Measurements from ENCODE around the gene MED22. TPM values are rescaled to one million over a fixed set of nuclear protein-coding genes. Genes with fewer than 3 reads are reported as not detected.
A peak's percentile ranks its signal among the peaks of the same experiment; 100 is the strongest.

The MED22 gene
- polyA plus RNA-seq, 1 experiment: 14.1 TPM

DNA sequence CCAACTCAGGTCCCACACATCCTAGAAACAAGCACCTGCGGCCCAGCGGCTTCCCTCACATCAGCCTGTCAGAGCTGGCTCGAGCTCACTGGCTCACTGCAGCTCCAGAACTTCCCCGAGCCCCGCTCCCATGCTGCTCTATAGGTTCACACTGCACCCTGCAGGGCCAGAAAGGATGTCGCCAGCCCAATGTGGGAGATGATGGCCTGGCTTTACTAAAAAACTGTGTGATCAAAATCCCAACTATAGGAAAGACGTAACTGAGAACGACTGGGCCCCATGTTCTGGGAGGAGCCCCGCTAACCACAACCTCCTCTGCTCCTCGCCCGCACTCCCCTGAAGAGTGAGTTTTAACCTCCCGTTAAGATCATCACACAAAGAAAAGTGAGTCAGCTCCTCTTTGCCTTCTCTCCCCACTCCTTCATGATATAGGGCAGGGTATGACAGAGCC, 23.4 kb upstream of the MED22 start:
- TF ChIP-seq, protein P1, sequence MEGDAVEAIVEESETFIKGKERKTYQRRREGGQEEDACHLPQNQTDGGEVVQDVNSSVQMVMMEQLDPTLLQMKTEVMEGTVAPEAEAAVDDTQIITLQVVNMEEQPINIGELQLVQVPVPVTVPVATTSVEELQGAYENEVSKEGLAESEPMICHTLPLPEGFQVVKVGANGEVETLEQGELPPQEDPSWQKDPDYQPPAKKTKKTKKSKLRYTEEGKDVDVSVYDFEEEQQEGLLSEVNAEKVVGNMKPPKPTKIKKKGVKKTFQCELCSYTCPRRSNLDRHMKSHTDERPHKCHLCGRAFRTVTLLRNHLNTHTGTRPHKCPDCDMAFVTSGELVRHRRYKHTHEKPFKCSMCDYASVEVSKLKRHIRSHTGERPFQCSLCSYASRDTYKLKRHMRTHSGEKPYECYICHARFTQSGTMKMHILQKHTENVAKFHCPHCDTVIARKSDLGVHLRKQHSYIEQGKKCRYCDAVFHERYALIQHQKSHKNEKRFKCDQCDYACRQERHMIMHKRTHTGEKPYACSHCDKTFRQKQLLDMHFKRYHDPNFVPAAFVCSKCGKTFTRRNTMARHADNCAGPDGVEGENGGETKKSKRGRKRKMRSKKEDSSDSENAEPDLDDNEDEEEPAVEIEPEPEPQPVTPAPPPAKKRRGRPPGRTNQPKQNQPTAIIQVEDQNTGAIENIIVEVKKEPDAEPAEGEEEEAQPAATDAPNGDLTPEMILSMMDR (IDR thresholded peaks at IDR 0.05; ENCODE audit: low read depth, low read length): no peak
- Histone ChIP-seq H3K4me3 (ENCODE audit: low read depth, low read length) (no peak overlapping the region), H3K27me3 (ENCODE audit: control insufficient read depth, insufficient read depth, low read length) (no peaks in the 10 kb centered on the region), H3K9me3 (ENCODE audit: control insufficient read depth, insufficient read depth, low read length) (no peaks in the 10 kb centered on the region; the same call in 1 of the 2 replicates), H3K27ac (ENCODE audit: low read depth, low read length) (peak overlapping the region; percentile 42)
- CTCF ChIA-PET: interaction anchor here (0.6 to 1.1 kb wide), 2 partner anchors 14 to 20 kb away, joined by 3 to 5 read pairs; no protein-coding TSS in a partner anchor
- no peak for DNase-seq (ENCODE audit: low read depth, low spot score)
- POLR2A ChIA-PET: interaction anchor here (1.5 to 2.1 kb wide), 3 partner anchors 8 to 23 kb away, joined by 7 to 11 read pairs (median 9); partner anchors contain the start of genes MED22 and RPL7A

GRCh38 chr9:133370685-133371084, 22.8 kb upstream of the MED22 start:
- Histone ChIP-seq H3K4me3 (ENCODE audit: low read depth, low read length) (no peak overlapping the region), H3K27me3 (ENCODE audit: control insufficient read depth, insufficient read depth, low read length) (no peaks in the 10 kb centered on the region), H3K9me3 (ENCODE audit: control insufficient read depth, insufficient read depth, low read length) (no peaks in the 10 kb centered on the region; the same call in 1 of the 2 replicates), H3K27ac (ENCODE audit: low read depth, low read length) (no peak overlapping the region)
- TF ChIP-seq, protein P1 (IDR thresholded peaks at IDR 0.05; ENCODE audit: low read depth, low read length): no peak
- DNase-seq (ENCODE audit: low read depth, low spot score): no peak
- POLR2A ChIA-PET: interaction anchor here (1.8 kb wide), 1 partner anchor 8 kb away, joined by 11 read pairs; no protein-coding TSS in a partner anchor
- CTCF ChIA-PET: interaction anchor here (0.6 to 1.1 kb wide), 2 partner anchors 13 to 19 kb away, joined by 3 to 5 read pairs; no protein-coding TSS in a partner anchor

- TF ChIP-seq, protein P1 (IDR thresholded peaks at IDR 0.05; ENCODE audit: low read depth, low read length): no peak
- POLR2A ChIA-PET: interaction anchor here (1.0 kb wide), 1 partner anchor 22 kb away, joined by 3 read pairs; the partner anchor contains the start of genes MED22 and RPL7A
- CTCF ChIA-PET: no interaction called here
These were observed 22.0 kb upstream of the MED22 start for GRCh38 chr9:133369933-133370332.

DNA sequence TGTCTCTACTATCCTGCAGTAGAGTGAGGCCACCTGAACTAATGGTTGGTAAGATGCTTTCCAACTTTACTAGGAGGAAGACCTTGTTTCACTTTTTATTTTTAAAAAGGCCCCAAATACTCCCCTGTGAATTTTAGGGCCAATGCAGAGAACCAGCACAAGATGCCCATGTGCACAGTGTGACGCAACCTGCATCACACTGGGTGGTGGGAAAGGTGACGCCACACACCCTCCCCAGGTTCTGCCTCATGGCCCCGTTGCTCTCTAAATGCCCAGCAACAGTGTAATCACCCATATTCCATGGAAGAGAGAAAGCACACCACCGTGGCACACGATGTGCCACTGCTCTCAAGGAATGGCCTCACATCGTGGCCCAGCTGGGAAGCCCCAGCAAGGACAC, 21.5 kb upstream of the MED22 start:
- TF ChIP-seq, protein P1 (IDR thresholded peaks at IDR 0.05; ENCODE audit: low read depth, low read length): no peak
- Histone ChIP-seq H3K27ac (ENCODE audit: low read depth, low read length) (no peak overlapping the region), H3K4me3 (ENCODE audit: low read depth, low read length) (no peak overlapping the region), H3K27me3 (ENCODE audit: control insufficient read depth, insufficient read depth, low read length) (no peaks in the 10 kb centered on the region), H3K9me3 (ENCODE audit: control insufficient read depth, insufficient read depth, low read length) (no peaks in the 10 kb centered on the region)
- POLR2A ChIA-PET: interaction anchor here (1.0 kb wide), 1 partner anchor 22 kb away, joined by 3 read pairs; the partner anchor contains the start of genes MED22 and RPL7A
- CTCF ChIA-PET: no interaction called here
- DNase-seq (ENCODE audit: low read depth, low spot score): no peak

More at GRCh38 chr9:133369933-133370332, 22.0 kb upstream of the MED22 start:
- no peaks in the 10 kb centered on the region for H3K27me3 ChIP-seq (ENCODE audit: control insufficient read depth, insufficient read depth, low read length)
- DNase-seq (ENCODE audit: low read depth, low spot score): no peak
- H3K9me3 ChIP-seq (ENCODE audit: control insufficient read depth, insufficient read depth, low read length): no peaks in the 10 kb centered on the region
- H3K27ac ChIP-seq (ENCODE audit: low read depth, low read length): no peak overlapping the region
- H3K4me3 ChIP-seq (ENCODE audit: low read depth, low read length): no peak overlapping the region

- no peaks in the 10 kb centered on the region for H3K9me3 ChIP-seq (ENCODE audit: control insufficient read depth, insufficient read depth, low read length)
- DNase-seq (ENCODE audit: low read depth, low spot score): no peak
- POLR2A ChIA-PET: interaction anchor here (0.7 to 1.7 kb wide), 2 partner anchors 20 to 21 kb away, joined by 3 to 4 read pairs; partner anchors contain the start of genes MED22 and RPL7A
- CTCF ChIA-PET: no interaction called here
- no peak overlapping the region for H3K4me3 ChIP-seq (ENCODE audit: low read depth, low read length)
- no peaks in the 10 kb centered on the region for H3K27me3 ChIP-seq (ENCODE audit: control insufficient read depth, insufficient read depth, low read length)
- TF ChIP-seq, protein P1 (IDR thresholded peaks at IDR 0.05; ENCODE audit: low read depth, low read length): no peak
- no peak overlapping the region for H3K27ac ChIP-seq (ENCODE audit: low read depth, low read length)
These were observed 20.4 kb upstream of the MED22 start for GRCh38 chr9:133368249-133368881.
